Mesodermal cell (in vitro differentiated cells): ENCODE results near the gene NTN1.
A peak's percentile ranks its signal among the peaks of the same experiment; 100 is the strongest.

ENCODE experiments used
- H3K27ac ChIP-seq: 2 replicates; pipeline ENCODE4 v1.7.0; 2013; ENCODE audit warnings: mild to moderate bottlenecking, low read depth, low read length, moderate library complexity; ENCODE audit not compliant: severe bottlenecking
- H3K36me3 ChIP-seq: 2 replicates; pipeline ENCODE4 v1.7.1; 2013; ENCODE audit warnings: mild to moderate bottlenecking, low read length, moderate library complexity; ENCODE audit not compliant: control insufficient read depth, insufficient read depth
- H3K4me1 ChIP-seq: one replicate; pipeline ENCODE4 v1.7.1; 2013; ENCODE audit warnings: mild to moderate bottlenecking, low read length; ENCODE audit not compliant: insufficient read depth, control insufficient read depth, poor library complexity, severe bottlenecking
- H3K4me3 ChIP-seq: 2 replicates; pipeline ENCODE4 v1.7.0; 2013; ENCODE audit warnings: low read length, control low read depth, mild to moderate bottlenecking; ENCODE audit not compliant: insufficient read depth, poor library complexity, severe bottlenecking; ENCODE audit errors: extremely low read depth
- H3K9me3 ChIP-seq: 2 replicates; pipeline ENCODE4 v1.7.1; 2013; ENCODE audit warnings: mild to moderate bottlenecking, low read length, moderate library complexity; ENCODE audit not compliant: control insufficient read depth
- WGBS, 2 experiments: methylation state at CpG; one replicate each; pipeline ENCODE4 v1.1.5; 2013; ENCODE audit warnings: missing lambda C conversion rate in 2 of 2; ENCODE audit not compliant: insufficient coverage in 2 of 2; 5-methylcytosine and 5-hydroxymethylcytosine counted together

The NTN1 gene

DNA sequence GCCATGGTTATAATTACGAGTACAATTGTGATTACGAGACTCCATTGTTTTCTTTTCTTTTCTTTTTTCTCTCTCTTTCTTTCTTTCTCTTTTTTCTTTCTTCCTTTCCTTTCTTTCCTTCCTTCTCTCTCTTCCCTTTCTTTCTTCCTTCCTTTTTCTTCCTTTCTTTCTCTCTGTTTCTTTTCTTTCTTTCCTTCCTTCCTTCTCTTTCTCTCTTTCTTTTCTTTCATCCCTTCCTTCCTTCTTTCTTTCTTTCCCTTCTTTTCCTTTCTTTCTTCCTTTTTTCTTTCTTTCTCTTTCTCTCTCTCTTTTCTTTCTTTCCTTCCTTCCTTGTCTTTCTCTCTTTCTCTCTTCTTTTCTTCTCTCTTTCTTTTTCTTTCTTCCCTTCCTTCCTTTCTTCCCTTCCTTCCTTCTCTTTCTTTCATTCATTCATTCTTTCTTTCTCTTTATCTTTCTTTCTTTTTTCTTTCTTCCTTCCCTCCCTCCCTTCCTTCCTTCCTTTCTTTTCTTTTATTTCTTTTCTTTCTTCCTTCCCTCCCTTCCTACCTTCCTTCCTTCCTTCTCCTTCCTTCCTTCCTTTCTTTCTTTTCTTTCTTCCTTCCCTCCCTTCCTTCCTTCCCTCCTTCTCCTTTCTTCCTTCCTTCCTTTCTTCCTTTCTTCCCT lies 14.1 kb upstream of the NTN1 start:
- WGBS, 2 experiments, result 92 to 97% methylated on average over 2 of the region's 2 CpGs
- Histone ChIP-seq H3K36me3 (no peaks in the 10 kb centered on the region), H3K27ac (no peak overlapping the region), H3K9me3 (no peaks in the 10 kb centered on the region), H3K4me3 (no peak overlapping the region), H3K4me1 (no peaks in the 10 kb centered on the region)

DNA sequence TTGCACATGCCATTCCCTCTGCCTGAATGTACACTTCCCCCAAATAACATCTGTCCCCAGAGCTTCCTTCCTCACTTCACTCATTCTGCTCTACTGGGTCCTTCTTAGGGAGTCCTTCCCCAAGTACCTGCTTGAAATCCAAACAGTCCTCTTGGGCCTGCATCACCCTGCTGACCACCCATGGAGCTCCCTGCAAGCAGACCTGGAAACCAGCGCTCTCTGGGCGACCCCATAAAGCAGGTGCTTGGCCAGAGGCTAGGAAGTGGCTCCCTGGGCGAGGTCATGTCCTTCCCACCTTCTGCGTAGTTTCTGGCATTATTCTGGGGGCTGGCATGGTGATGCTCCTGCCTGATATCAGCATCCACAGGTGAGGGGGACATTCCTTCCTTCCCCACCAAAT lies 12.2 kb upstream of the NTN1 start:
- 86 to 94% methylated on average over 4 of the region's 4 CpGs for WGBS, 2 experiments
- Histone ChIP-seq H3K9me3 (no peaks in the 10 kb centered on the region), H3K4me3 (no peak overlapping the region), H3K27ac (no peak overlapping the region), H3K36me3 (no peaks in the 10 kb centered on the region), H3K4me1 (no peaks in the 10 kb centered on the region)

- H3K36me3 ChIP-seq, result no peaks in the 10 kb centered on the region
- 57 to 64% methylated on average over 4 to 6 of the region's 6 CpGs for WGBS, 2 experiments
- H3K4me3 ChIP-seq, result no peak overlapping the region
- no peak overlapping the region for H3K27ac ChIP-seq
- no peaks in the 10 kb centered on the region for H3K9me3 ChIP-seq
- H3K4me1 ChIP-seq, result no peaks in the 10 kb centered on the region
Observed at GRCh38 chr17:9009737-9010136, 11.6 kb upstream of the NTN1 start.

DNA sequence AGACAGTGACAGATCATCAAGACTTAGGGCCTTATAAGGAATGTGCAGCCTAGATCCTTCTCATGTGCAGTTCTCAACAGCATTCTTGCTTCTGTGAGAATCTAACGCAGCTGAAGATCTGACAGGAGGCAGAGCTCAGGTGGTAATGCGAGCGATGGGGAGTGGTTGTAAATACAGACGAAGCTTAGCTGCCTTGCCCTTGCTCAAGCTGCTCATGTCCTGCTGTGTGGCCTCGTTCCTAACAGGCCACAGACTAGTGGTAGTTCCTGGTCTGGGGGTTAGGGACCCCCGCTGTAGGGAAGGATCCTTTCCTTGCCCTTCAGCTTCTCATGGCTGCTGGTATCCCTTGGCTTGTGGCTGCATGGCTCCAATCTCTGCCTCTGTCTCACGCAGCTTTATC lies 10.3 kb upstream of the NTN1 start:
- no peaks in the 10 kb centered on the region for H3K9me3 ChIP-seq
- no peak overlapping the region for H3K27ac ChIP-seq
- WGBS, 2 experiments, result 74 to 89% methylated on average over 6 of the region's 7 CpGs
- H3K4me1 ChIP-seq, result no peaks in the 10 kb centered on the region
- H3K36me3 ChIP-seq, result no peaks in the 10 kb centered on the region
- no peak overlapping the region for H3K4me3 ChIP-seq

DNA sequence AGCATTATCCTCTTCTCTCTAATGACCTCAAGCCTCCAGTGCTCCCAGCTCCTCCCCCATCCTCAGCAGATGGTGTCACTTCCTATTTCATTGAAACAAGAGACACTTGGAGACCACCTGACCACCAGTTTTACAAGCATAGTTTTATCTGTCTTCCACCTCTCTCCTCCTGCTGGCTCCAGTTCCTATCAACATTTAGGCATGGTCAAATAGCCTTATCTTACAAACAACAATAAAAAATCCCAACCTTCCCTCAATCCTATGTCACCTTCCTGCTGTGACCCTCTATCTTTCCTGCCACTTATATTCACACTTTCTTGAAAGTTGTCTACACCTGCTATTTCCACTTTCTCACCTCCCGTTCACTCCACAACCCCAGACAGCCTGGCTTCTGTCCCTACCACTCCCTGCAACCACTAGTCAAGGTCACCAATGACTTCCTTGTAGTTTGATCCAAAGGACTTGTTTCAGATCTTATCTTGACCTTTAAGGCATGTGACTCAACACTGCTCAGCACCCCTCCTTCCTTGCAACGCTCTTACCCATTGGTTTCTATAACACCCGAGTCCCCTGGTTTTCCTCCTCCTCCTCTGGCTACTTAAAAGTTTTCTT lies 4.3 kb upstream of the NTN1 start:
- no peaks in the 10 kb centered on the region for H3K36me3 ChIP-seq
- no peaks in the 10 kb centered on the region for H3K4me1 ChIP-seq
- H3K9me3 ChIP-seq, result no peaks in the 10 kb centered on the region
- no peak overlapping the region for H3K4me3 ChIP-seq
- H3K27ac ChIP-seq, result no peak overlapping the region
- WGBS, 2 experiments, result 46 to 56% methylated on average over 3 of the region's 3 CpGs

DNA sequence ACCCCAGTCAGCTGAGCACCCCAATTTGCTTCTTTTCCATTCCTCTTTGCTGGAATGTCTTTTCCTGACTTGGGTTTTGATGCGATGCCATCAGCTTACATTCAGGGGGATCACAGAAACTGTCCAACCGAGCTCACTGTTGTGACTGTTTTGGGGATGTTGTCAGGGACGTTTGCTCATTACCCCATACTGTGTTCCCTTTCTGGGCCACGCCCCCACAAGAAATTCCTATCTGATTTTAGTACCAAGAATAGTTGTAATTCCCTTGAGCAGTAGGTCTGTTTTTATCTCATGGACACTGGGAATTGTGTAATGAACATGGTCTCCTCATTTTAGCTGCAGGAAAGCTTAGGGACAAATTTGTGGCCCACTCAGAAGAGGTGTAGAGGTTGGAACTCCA lies 2.6 kb upstream of the NTN1 start:
- Histone ChIP-seq H3K9me3 (no peaks in the 10 kb centered on the region), H3K27ac (no peak overlapping the region), H3K36me3 (no peaks in the 10 kb centered on the region), H3K4me3 (no peak overlapping the region), H3K4me1 (peaks cover 4% of the 10 kb centered on the region)
- 47% methylated on average over 2 of the region's 4 CpGs; no CpG with 5 or more reads in 1 of the 2 experiments for WGBS, 2 experiments

- Histone ChIP-seq H3K4me3 (peak overlapping the region; percentile 49), H3K9me3 (no peaks in the 10 kb centered on the region), H3K27ac (no peak overlapping the region), H3K36me3 (no peaks in the 10 kb centered on the region), H3K4me1 (peaks cover 4% of the 10 kb centered on the region)
- WGBS, 2 experiments, result 61 to 65% methylated on average over 16 to 19 of the region's 20 CpGs
Observed at GRCh38 chr17:9020096-9020823, 1.1 kb upstream of the NTN1 start.

DNA sequence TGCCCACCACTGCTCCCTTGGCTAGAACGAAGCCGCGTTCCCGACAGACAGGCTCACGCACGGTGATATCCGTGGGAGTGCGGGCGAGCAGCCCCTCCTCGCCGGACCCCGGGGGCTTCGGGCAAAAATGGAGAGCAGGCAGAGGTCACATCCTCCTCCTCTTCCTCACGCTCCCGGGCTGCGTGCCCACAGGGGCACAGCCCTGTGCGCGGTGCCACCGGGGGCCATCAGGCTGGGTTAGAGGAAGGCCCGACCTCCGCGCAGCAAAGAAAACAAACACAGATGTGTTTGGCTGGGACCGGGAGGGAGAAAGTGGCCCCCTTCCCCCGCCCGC lies 519 bp upstream of the NTN1 start:
- H3K4me3 ChIP-seq, result peak overlapping the region; percentile 49
- no peak overlapping the region for H3K27ac ChIP-seq
- H3K4me1 ChIP-seq, result peaks cover 4% of the 10 kb centered on the region
- WGBS, 2 experiments, result 2 to 5% methylated on average over 18 to 19 of the region's 25 CpGs
- H3K9me3 ChIP-seq, result no peaks in the 10 kb centered on the region
- no peaks in the 10 kb centered on the region for H3K36me3 ChIP-seq

DNA sequence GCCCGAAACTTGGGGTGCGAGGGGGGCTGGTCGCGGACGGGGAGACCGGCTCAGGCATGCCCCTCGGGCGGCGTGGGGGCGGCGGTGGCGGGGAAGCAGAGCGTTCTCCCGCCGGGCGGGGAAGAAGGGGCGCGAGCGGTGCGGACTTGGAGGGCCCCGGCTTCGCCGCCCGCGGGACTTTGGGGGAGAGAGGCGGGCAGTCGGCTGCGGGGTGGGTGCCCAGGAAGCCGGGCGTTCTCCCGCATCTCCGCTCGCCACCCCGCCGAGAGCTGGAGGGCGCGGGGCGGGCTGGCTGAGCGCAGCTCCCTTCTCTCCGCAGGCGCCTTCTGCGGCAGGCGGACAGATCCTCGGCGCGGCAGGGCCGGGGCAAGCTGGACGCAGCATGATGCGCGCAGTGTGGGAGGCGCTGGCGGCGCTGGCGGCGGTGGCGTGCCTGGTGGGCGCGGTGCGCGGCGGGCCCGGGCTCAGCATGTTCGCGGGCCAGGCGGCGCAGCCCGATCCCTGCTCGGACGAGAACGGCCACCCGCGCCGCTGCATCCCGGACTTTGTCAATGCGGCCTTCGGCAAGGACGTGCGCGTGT lies 772 bp downstream of the NTN1 start:
- Histone ChIP-seq H3K4me1 (peaks cover 4% of the 10 kb centered on the region), H3K9me3 (no peaks in the 10 kb centered on the region), H3K36me3 (no peaks in the 10 kb centered on the region), H3K4me3 (peak overlapping the region; percentile 49), H3K27ac (no peak overlapping the region)
- 1% methylated on average over 40 to 54 of the region's 79 CpGs for WGBS, 2 experiments

GRCh38 chr17:9022573-9023391 lies 1.5 kb downstream of the NTN1 start:
- Histone ChIP-seq H3K4me1 (peaks cover 4% of the 10 kb centered on the region), H3K4me3 (peak overlapping the region; percentile 49)
- 3 to 4% methylated on average over 94 to 99 of the region's 106 CpGs for WGBS, 2 experiments

More at GRCh38 chr17:9022573-9023391, 1.5 kb downstream of the NTN1 start:
- Histone ChIP-seq H3K27ac (no peak overlapping the region), H3K9me3 (no peaks in the 10 kb centered on the region), H3K36me3 (no peaks in the 10 kb centered on the region)
